OCI-LY7 (cell line): ENCODE measurements around the gene LMO2. TPM values are rescaled to one million over a fixed set of nuclear protein-coding genes. Genes with fewer than 3 reads are reported as not detected.

ENCODE experiments used
- BruUV-seq: library from RNA; stranded (reverse); fragments of 400-500 nt; replicated peaks from 2 replicates; lab custom pipeline; 2021; lab: Mats Ljungman, UMichigan
- CTCF ChIA-PET: fragments of 300-600 bp; sonication (Branson Sonifier 250); formaldehyde crosslinking; loops from one replicate; lab custom pipeline; 2022; ENCODE audit warnings: antibody characterized with exemption; ENCODE audit not compliant: unreplicated experiment; lab: Charles Lee
- POLR2A ChIA-PET: fragments of 300-600 bp; sonication (Branson Sonifier 250); formaldehyde crosslinking; loops from one replicate; lab custom pipeline; 2022; ENCODE audit warnings: antibody characterized with exemption; lab: Charles Lee
- DNase-seq: peaks from one replicate; pipeline ENCODE4 v3.0.0-alpha.2; 2015; ENCODE audit warnings: low spot score
- H2AFZ ChIP-seq: fragments of 200-600 bp; sonication (generic), shearing (Covaris generic); 2 replicates; pipeline ENCODE4 v1.6.1; 2014; ENCODE audit warnings: mild to moderate bottlenecking, antibody characterized with exemption, low read length, moderate library complexity
- H3K27ac ChIP-seq: fragments of 200-600 bp; sonication (generic); 2 replicates; pipeline ENCODE4 v1.5.1; 2014; ENCODE audit warnings: mixed run types, low read depth, mild to moderate bottlenecking, moderate library complexity, low read length, inconsistent platforms; ENCODE audit not compliant: poor library complexity, severe bottlenecking
- H3K36me3 ChIP-seq: fragments of 200-600 bp; sonication (generic); 2 replicates; pipeline ENCODE4 v1.6.1; 2014; ENCODE audit warnings: mild to moderate bottlenecking, antibody characterized with exemption, low read length, moderate library complexity, mixed read lengths; ENCODE audit not compliant: insufficient read depth
- H3K4me1 ChIP-seq: fragments of 200-600 bp; sonication (generic); 2 replicates; pipeline ENCODE4 v1.5.1; 2014; ENCODE audit warnings: mild to moderate bottlenecking, low read length; ENCODE audit not compliant: insufficient read depth, poor library complexity, severe bottlenecking
- H3K4me2 ChIP-seq: fragments of 200-600 bp; sonication (generic); 2 replicates; pipeline ENCODE4 v1.6.1; 2014; ENCODE audit warnings: mild to moderate bottlenecking, low read length
- H3K4me3 ChIP-seq: fragments of 200-600 bp; sonication (generic); 2 replicates; pipeline ENCODE4 v1.5.1; 2014; ENCODE audit warnings: mild to moderate bottlenecking, low read depth, low read length; ENCODE audit not compliant: poor library complexity, severe bottlenecking
- H3K79me2 ChIP-seq: fragments of 200-600 bp; sonication (generic); 2 replicates; pipeline ENCODE4 v1.6.1; 2016; ENCODE audit warnings: low read depth, mild to moderate bottlenecking, low read length, moderate library complexity, mixed read lengths; ENCODE audit not compliant: insufficient read depth
- H3K9me2 ChIP-seq: fragments of 200-600 bp; sonication (generic); 2 replicates; pipeline ENCODE4 v1.6.1; 2016; ENCODE audit warnings: mild to moderate bottlenecking, low read length, mixed read lengths; ENCODE audit not compliant: insufficient read depth
- H3K9me3 ChIP-seq: fragments of 200-600 bp; sonication (generic); 2 replicates; pipeline ENCODE4 v1.6.1; 2014; ENCODE audit warnings: mild to moderate bottlenecking, mixed run types, low read length, mixed read lengths
- H4K20me1 ChIP-seq: fragments of 200-600 bp; sonication (generic); 2 replicates; pipeline ENCODE4 v1.6.1; 2014; ENCODE audit warnings: mild to moderate bottlenecking, antibody characterized with exemption, low read length, moderate library complexity, mixed read lengths; ENCODE audit not compliant: insufficient read depth
- EZH2phosphoT487 ChIP-seq: fragments of 200-600 bp; sonication (generic); IDR thresholded peaks from 2 replicates; pipeline ENCODE4 v1.6.1; 2018; ENCODE audit warnings: low read depth, borderline replicate concordance, mild to moderate bottlenecking, mixed run types, antibody characterized with exemption, low read length, moderate library complexity, mixed read lengths
- intact Hi-C: fragments of 100-400 bp; cut with micrococcal nuclease; formaldehyde crosslinking; loops from one replicate; pipeline ENCODE4 v1.10.0; 2022; ENCODE audit not compliant: unreplicated experiment
- total RNA-seq, 2 experiments: library from RNA; depleted of rRNA in 1 of 2; stranded (reverse); fragments of >200 nt in 1 of 2; shearing (Covaris generic) in 1 of 2; gene quantifications; 2 replicates each; pipeline ENCODE4 v1.2.3, GENCODE V29; 2014 to 2022
- TF ChIP-seq, protein P1 (sequence below): fragments of 200-600 bp; sonication (generic); conservative IDR thresholded peaks from 2 replicates; pipeline ENCODE4 v1.5.1; 2014; ENCODE audit warnings: mild to moderate bottlenecking, antibody characterized with exemption, low read length, moderate library complexity, mixed read lengths

The LMO2 gene
- total RNA-seq, 2 experiments from 2014 or later: 0.89 TPM; not detected in 1

DNA sequence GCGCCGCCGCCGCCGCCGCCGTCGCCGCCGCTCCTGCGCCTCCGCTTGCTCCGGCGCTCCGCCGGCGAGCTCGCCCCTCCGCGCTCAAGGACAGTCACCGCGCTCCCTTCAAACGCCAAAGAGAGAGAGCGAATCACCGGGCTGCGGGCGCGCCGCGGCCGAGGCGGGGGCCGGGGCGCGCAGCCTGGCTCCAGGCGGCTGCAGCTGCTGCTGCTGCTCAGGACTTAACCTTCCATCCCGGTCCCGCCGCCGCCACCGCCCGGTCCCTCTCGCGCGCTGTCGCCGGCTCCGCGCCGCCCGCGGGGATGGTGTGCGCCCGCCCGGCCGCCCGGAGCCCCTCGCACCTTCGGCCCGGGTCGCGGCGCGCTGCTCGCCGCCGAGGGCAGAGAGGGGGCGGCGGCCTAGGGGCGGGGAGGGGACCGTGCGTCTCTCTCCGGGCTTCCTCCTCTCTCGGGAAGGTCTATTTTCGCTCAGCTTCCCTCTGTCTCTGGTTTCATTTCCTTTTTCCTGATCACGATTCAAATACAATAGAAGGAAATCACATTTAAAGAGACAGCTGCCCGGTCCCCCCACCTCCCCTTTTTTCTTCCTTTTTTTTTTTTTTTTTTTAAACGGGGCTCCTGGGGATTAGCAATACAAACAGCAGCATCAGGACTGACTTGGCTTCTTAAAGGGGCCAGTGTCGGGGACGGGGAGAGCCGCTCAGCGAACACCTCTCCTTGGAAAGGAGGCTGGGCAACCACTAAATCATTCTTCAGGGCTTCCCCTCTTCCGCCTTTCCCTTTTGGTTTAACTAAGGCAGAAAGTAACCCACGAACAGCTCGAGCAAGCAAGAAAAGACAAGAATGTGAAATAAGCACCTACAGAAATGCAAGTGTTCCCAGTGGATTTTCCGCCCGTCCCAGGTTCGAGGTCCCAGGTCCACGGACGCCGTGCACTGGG, 22.1 kb downstream of the LMO2 start:
- peaks cover 9% of the 10 kb centered on the region for H3K4me1 ChIP-seq
- H4K20me1 ChIP-seq: no peaks in the 10 kb centered on the region
- H2AFZ ChIP-seq: no peak overlapping the region
- H3K36me3 ChIP-seq: no peaks in the 10 kb centered on the region
- intact Hi-C loops: no loop called here
- no TSS peak for BruUV-seq
- TF ChIP-seq EZH2phosphoT487: no peak
- TF ChIP-seq, protein P1, sequence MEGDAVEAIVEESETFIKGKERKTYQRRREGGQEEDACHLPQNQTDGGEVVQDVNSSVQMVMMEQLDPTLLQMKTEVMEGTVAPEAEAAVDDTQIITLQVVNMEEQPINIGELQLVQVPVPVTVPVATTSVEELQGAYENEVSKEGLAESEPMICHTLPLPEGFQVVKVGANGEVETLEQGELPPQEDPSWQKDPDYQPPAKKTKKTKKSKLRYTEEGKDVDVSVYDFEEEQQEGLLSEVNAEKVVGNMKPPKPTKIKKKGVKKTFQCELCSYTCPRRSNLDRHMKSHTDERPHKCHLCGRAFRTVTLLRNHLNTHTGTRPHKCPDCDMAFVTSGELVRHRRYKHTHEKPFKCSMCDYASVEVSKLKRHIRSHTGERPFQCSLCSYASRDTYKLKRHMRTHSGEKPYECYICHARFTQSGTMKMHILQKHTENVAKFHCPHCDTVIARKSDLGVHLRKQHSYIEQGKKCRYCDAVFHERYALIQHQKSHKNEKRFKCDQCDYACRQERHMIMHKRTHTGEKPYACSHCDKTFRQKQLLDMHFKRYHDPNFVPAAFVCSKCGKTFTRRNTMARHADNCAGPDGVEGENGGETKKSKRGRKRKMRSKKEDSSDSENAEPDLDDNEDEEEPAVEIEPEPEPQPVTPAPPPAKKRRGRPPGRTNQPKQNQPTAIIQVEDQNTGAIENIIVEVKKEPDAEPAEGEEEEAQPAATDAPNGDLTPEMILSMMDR: no peak
- peak overlapping the region; percentile 71 for H3K4me2 ChIP-seq
- ChIA-PET CTCF (no interaction called here), POLR2A (interaction anchor here (0.6 to 0.7 kb wide), 2 partner anchors 12 to 46 kb away, joined by 3 read pairs; no protein-coding TSS in a partner anchor)
- peak; percentile 17 for DNase-seq
- no peaks in the 10 kb centered on the region for H3K9me2 ChIP-seq
- H3K79me2 ChIP-seq: no peaks in the 10 kb centered on the region
- no peak overlapping the region for H3K27ac ChIP-seq
- peak overlapping the region; percentile 53 for H3K4me3 ChIP-seq
- H3K9me3 ChIP-seq: no peaks in the 10 kb centered on the region

DNA sequence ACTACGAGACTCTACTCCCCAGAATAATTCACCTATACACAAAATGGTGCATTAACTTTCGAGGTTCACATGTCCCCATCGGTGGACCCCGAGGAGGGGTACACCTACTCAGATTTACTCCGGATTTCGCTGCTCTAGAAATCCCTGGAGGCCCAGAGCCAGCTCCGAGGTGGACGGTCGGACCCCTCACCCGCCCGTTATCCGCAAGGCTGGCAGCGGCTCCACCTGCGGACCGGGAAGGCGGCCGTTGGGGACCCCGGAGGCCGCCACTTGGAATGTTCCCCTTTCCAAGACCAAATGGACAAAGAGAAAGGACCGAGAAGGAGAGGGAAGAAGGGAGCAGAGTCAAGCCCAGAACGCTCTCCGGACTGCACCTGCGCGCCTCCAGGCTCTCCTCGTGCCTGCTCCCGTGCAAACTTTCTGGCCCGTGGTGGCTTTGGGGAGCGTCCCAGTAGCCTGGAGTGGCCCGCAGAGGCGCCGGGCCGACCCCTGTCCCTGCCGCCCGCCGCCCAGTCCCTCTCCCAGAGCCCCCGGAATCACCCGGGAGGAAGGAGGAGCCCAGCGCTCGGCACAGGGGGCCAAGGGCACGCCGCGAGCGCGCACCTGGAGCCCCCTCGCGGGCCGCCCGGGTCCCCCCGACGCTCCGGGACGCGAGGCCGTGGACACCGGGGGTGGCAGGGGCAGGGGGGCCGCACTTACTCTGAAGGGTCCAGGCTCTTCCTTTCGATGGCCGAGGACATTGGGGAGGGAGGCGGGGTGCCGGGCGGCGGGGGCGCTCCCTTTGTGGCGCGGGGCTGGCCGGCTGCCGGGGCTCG, 23.0 kb downstream of the LMO2 start:
- no peaks in the 10 kb centered on the region for H3K79me2 ChIP-seq
- intact Hi-C loops: no loop called here
- ChIA-PET POLR2A (interaction anchor here (0.7 to 1.6 kb wide), 4 partner anchors 10 to 90 kb away, joined by 3 to 5 read pairs (median 4); no protein-coding TSS in a partner anchor), CTCF (no interaction called here)
- H3K36me3 ChIP-seq: no peaks in the 10 kb centered on the region
- no peak overlapping the region for H2AFZ ChIP-seq
- no TSS peak for BruUV-seq
- no peak for DNase-seq
- TF ChIP-seq, protein P1: no peak
- no peak for TF ChIP-seq EZH2phosphoT487
- no peak overlapping the region for H3K4me3 ChIP-seq
- no peaks in the 10 kb centered on the region for H3K9me3 ChIP-seq
- no peaks in the 10 kb centered on the region for H4K20me1 ChIP-seq
- H3K4me2 ChIP-seq: no peak overlapping the region
- H3K27ac ChIP-seq: no peak overlapping the region
- peaks cover 9% of the 10 kb centered on the region for H3K4me1 ChIP-seq
- H3K9me2 ChIP-seq: no peaks in the 10 kb centered on the region
